Measurements from ENCODE around the gene NTRK3.

Gene NTRK3

DNA sequence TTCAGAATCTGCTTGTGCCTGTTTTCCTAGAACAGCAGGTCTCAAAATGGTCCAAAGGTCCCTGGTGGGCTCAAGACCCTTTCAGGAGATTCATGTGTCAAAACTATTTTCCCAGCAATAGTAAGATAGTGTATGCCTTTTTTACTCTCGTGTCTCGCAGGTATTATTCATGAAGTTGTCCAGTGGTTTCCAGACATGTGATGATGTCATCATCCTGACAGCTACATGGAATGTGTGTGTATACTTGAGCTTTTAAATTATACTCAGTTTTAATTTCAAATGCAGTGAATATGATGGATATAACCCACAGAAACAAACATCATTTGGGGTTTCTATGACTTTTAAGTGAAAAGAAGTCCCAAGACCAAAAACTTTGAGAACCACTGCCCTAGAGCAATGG lies 288.6 kb downstream of the NTRK3 start:
- DNase-seq, result no peak

DNA sequence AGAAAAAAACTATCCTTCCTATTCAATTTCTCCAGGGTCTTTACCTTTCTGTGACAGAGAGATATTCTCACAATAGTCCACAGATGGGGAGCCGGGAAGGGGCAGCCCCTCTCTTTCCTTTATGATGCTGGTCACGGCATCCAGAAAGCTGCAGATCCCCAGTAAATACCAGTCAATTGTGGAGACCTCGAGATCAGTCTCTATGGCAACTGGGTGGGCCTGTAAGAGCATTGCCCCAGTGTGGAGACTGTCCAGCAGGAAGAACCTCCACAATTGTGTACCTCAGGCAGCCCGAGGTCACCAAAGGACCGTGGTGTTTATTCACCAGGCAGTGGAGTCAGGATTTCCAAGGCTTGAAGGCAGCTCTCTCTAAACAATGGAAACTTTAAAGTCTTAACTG lies 291.2 kb downstream of the NTRK3 start:
- no peak for DNase-seq

DNA sequence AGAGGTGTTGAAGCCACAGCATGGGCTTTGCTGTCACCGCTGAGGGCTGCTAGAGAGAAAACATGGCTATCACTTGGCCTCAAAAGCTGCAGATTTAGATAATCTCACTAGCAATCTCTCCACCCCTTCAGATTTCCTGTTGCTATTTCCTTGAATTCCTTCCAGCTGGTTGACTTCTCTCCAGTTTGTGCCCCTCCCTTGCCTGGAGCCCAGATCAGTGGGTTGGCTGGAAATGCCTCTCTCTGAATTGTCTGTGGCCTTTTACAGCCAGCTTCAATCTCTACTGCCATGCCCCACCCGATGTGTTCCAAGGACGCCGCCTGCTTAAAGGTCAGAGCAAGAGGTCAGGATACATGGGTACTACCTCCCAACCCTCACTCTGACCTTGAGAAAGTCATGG lies 294.1 kb downstream of the NTRK3 start:
- DNase-seq, result no peak

DNA sequence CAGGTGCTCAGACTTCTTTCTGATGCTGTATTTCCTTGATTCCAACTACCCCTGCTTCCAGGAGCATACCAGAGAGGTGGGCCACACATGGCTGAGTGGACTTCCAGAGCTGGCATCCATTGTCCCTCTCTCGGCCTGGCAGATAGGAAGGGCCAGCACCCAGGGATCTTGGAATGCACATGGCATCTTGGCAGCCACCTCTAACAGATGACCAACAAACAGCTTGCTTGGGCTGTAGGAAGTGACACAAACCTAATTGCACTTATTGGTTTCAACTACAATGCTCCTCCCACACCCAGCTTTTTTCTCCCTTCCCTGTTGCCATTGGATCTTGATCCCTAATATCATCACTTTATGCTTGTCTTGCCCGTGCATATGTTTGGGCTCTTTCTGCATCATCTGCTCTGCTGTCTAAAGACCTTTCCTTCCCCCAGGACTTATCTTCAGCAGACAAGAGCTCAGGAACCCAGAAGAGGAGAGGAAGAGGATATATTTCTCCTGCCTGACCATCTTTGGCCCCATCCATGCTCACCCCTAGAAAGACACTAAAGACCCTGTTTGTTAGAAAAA lies 294.6 kb downstream of the NTRK3 start:
- no peak for DNase-seq

DNA sequence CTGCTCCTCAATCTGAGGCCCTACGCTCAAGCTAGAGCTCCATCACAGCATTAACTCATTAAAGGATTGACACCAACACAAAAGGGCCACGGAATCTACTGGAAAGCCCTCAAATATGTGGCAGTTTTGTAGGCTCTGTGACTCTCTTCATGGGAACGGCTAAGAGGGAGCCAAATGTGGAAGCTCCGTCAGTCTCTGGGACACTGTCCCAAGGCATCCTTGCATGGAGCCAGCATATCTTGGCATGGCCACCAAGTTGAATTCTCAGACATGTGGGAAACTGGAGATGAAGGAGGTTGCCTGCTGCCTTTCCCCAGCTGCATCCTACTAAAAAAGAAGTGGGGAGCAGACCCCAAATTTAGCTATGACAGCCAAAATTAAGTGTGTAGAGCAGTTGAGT lies 296.9 kb downstream of the NTRK3 start:
- no peak for DNase-seq

DNA sequence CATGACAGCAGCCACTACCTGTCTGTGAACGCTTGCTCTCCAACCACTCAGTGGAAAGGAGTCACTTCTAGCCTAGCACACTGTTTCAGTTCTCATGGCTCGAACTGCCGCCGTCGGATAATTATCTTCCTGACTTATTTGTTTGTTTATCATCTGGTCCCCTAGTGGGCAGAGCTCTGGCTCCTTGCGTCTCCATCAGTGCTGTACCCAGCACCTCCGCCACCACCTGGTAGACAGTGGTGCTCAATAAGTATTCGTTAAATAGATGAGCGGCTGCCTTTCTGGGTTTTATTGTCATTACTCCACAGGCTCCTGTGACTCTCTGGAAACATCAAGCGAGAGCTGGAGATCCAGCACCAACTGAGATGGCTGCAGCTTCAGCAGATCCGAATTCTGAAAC lies 297.5 kb downstream of the NTRK3 start:
- DNase-seq, result no peak

DNA sequence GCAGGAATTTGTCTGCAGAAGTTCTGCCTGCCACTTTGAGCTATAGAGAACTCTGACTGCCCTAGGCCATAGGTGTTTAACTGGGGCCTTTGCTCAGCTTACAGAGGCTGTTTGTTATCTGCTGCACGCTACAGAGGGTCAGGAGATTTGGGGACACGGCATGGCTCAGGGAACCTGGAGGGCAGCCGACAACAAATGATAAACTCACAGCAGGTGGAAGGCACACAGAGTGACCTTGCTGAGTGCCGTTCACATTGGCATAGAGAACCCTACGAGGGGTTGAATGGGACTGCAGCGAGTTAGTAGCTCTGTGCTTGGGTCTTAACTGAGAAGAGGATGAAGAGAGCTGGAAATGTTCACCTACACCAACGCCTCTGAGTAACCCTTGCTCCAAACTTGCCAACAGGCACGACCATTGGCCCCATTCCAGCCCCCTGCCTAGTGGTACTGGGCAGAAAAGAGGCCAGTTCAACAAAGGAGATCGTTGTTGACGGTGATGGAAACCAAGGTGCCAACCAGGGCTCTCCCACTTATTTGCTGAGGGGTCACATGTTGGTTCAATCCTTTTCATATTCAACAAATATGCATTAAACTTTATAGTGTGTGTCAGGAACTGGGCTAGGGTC lies 301.1 kb downstream of the NTRK3 start:
- no peak for DNase-seq

DNA sequence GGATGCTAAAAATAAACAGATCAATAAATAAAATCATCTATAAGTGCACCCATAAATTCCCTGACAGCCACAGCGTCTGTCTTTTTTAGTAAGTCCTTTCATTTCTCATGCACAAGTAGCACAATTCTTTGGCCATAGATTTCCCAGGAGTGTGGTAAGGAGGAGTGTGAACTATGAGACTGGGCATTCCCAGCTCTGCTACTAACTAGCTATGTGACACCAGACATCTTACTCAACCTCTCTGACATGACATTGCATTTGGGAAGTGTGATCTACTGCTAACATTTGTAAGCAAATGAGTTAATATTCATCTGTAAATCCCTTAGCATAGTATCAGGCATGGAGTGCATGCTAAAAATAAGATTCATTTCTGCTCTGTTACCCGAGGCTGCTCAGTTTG lies 301.7 kb downstream of the NTRK3 start:
- DNase-seq, result no peak

DNA sequence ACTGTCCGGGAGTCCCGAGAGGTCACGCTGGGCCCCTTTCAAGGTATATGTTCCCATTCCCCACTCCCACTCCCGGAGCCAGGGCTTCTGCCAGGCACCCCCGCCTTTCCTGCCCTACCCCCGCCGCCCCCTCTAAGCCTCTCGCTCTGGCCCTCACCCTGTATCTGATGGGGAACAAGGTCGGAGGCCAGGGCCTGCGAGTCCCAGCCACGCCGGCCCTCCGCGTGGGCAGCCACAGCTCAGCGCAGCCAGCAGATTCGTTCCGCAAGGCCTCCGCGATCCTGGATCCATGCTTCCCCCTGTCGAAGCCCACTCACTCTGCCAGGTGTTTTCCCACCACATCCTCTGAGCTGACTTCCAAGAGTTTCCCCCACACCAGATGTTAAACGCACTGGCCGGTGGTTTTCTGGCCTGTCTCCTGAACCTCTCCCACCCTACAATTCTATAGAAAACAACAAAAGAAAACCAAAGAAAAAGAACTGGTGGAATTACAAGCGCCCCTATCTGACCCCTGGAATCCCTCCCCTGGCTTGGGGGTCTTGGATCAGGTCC lies 303.7 kb downstream of the NTRK3 start:
- no peak for DNase-seq

DNA sequence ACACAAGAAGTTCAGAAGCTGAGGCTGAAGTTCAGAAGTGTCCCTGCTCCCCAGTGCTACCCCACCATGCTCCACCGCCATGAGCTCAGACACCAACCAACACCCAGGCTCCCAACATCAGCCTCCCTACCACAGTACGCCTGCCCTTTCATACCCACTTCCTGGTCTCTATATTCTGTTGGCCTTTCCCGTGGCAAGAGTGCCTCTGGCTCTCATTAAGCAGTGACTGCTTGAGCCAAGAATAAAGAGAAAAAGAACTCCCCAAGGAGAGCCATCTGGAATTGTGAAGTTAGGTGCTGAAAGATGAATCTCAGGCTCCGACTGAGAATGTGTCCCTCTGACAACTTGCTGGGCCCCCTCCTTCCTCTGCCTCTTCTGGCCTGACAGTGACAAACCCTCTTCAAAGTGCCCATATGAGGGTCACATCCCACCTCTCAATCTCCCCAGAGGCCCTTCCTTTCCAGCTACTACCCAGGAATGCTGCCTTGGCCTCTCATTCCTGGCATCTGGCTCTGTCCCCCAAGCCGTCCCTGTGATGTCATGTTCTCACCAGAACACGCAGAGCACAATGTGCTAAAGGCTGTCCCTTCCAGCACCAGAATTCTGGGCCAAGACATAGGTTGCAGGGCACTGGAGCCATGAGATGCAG lies 306.8 kb downstream of the NTRK3 start:
- no peak for DNase-seq

DNA sequence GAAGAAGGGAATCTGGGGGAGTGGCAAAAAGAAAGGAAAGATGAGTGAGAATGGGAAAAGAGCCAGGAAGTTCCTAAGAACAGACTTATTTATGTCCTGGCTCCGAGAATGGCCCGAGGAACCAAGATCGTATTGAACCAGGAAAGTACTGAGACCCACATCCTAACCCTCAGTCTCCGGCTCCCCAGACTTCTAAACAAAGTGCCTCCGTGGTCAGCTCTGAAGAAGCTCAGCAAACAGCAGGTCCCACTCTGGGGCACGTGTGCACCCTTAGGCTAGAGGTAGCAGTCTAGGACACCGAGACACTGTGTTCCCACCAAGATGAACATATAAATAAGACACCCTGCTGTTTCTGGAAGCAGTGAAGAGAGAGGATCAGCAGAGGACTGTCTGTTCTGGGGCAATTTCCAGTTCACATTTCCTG lies 307.4 kb downstream of the NTRK3 start:
- no peak for DNase-seq

DNA sequence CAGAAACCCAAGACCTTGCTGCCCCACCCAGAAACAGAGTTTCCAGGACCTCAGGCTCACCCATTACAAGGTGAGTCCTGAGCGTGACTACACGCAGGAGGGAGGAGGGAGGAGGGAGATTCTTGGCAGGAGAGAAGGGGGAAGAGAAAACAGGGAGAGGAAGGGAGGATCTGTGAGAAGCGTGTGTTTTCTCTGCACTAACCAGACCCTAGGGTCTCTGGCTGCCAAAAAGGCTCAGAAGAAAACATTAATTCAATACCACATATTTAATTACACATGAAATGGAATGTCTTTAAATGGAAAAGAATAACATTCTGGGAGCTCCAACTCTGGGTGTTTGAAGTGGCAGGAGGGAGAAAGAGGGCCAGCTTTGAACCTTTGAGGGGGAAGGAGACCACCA lies 309.0 kb downstream of the NTRK3 start:
- no peak for DNase-seq

DNA sequence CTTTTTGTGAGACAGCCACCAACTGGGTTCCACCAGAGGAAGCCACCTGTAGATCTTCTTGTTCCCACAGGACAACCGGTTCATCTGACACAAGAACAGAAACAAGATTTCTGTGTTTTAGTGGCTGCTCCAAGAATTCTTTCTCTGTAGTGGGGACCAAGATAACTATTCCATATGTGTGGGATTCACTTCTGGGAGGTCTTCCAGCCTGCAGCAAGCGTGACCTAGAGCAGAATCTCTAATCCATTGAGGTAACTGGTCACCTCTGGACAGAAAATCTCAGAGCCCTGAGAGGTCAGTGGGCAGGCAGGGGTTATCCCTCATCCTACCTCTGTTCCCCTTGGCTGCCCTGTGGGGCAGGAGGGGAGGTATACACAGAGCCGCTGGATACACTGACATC lies 311.3 kb downstream of the NTRK3 start:
- DNase-seq, result no peak

DNA sequence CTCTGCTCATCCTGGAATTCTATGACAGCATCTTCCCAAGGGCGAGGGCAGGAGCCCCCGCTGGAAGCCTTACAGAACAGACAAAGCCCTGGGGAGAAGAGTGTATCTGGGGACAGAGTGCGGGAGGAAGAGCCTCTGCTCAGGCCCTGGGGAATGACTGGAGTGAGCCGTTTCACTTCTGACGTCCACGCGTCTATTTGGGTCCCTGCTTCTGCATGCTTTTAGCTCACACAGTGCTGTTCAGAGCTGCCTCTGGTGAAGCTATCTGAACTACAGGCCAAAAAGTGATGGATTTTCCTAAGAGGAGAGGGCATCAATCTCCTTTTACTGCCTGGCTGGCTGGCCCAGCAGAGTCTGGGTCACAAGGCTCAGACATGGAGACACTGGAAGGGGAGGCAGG lies 311.8 kb downstream of the NTRK3 start:
- no peak for DNase-seq

DNA sequence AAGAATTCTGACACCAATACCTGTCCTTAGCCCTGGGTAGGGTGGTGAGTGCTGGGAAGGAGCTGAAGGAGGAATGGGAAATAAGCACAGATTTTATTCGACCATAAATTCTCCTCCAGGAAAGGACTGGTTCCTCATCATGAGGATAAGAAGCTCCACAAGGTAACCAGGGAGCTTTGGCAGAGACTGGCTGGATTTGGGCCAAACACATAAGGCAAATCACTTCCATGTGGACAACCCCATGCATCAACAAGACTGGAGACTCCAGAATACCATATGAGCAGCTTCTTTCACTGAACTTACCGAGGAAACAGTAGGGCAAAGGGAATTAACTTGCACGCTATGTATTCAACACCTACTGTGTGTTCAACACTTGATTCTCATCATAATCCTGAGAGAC lies 312.5 kb downstream of the NTRK3 start:
- no peak for DNase-seq

DNA sequence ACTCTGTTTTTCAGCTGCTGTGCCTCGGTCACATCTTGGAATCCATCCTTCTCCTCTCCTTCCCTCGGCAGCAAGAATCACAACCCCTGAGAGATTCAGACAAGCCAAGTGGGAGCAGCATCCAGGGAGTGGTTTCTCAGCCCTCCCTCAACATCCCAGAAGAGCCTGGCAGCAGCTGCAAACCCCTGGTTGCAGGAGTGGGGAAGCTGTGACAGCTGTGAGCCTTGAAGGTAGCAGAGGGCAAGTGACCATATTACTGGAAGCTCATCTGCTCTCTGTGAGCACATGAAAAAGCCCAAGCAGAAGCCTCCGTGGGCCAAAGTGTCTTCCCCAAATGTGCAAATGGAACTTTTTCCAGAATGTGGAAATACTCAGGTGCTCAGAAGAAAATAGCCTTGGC lies 312.9 kb downstream of the NTRK3 start:
- DNase-seq, result no peak

DNA sequence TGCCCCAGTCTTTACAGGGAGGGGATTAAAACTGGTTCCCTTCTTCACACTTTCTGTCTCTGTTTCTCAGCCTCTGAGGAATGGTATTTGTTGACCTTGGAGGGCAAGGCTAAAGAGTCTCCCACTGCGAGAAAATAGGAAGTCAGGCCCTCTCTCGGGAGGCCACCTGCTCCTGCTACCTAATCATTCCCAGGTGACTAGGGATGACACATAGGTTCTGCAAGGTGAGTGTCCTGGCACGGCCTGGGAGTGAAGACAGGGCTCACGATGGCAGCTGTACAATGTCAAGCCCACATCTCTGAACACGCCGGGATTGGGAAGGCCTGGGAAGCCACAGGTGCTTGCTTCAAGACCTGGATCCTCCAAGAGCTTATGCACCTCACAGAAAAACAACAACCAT lies 314.2 kb downstream of the NTRK3 start:
- DNase-seq, result no peak

DNA sequence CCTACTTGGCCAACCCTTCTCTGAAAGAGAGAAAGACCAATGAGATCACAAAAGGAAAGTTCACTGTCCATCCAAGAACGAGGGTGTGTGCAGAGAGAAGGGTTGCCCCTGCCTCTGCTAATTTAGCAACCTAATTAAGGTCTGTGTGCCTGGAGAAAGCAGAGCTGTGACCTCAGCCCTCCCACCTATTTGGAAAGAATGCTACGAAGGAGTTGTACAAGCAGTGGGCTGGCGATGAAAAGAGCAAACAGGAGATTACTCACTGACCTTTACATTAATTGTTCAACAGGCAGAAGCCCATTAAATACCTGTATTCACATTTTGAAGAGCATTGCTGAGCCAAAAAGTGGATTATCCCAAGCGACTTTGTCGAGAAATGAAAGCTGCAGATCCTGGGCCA lies 314.9 kb downstream of the NTRK3 start:
- DNase-seq, result no peak

DNA sequence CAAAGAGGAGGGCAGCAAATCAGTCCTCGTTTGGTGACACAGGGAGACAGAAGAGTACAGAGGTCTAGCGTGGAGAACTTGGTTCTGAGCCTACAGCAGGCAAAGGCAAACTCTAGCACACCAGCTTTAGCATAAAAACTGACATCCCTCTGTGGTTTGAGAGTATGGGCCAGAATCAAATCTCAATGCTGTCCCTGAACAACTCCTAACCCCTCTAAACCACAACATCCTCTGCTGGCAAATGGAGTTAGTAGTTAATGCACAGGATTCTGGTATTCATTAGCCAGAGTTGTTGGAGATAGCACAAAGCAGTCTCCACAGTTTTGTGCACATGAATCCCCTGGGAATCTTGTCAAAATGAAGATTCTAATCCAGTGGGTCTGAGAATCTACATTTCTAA lies 315.8 kb downstream of the NTRK3 start:
- DNase-seq, result no peak

DNA sequence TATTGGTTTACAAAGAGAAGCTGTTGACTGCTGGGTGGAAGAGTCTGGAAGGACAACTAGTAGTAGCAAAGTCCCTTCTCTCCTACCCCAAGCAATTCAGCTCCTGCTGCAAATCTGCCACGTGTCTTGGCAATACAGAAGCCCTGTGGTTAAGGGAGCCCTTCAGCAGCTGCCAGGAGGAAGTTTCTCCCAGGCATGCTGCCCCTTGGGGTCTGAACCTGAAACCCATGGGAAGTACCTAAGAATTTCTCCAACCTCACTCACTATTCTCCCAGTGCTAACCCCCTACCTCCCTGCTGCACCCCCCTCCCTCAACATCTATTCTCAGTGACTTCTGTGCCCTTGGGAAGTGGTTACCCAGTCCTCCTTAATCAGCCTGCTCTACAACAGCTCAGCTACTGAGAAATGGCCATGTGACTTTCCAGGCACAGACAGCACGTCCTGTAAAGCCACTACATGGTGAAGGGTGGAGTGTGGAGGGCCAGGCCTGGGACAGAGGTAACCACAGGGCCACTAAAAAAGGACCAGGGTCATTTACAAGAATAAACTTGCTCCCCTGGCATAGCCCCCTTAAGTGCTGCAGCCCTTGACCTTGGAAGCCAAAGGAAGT lies 316.6 kb downstream of the NTRK3 start:
- DNase-seq, result no peak

DNA sequence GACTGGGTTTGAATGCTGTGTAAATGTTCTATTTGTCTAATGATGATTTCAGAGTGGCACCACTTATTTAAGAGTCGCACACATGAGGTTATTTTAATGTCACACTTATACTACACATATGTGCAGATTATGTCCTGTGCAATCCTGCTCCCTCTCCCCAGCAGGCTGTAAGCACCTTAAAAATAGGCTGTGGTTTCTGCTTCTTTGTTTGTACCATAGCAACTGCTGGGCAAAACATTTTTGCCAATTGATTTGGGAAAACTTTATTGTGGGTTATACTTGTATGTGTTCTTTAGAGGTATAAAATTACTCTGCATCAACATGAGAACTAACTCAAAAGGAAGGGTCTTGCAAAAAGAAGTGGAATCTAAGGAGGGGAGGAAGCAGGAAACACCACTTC lies 318.5 kb downstream of the NTRK3 start:
- no peak for DNase-seq

DNA sequence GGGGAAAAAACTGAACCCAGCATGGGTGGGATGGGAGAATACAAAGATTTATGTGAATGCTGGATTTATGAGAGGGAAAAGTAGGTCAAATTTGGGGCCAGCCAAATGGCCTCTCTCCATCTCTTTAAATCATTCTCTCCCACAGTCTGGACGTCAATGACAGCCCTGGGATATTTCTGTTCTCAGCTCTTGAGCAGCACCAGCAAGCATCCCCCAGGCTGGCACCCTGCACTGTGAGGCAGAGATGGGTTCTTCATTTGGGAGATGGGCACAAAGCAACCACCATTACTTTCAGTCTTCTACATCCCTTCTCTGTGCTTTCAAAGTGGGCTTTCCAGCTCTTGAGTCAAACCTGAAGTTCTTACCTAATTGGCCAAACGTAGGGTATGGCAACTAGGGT lies 321.0 kb downstream of the NTRK3 start:
- DNase-seq, result no peak

DNA sequence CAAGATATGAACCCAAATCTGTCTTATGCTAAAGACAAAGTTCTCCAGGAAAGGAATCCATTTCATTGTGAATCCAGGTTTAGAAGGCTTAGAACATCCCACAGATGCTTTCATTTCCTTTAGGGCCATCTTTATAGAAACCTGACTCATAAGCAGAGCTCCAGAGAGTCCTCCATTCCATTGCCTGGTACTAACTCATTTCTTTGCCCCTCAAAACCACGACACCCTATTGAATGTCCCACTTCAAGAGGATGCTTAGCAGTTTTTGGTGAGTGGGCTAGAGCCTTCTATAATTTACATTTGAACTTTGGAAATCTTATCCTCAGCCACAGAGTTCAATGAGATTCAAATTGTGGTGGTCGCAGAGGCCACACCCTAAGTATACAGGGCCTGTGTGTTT lies 325.0 kb downstream of the NTRK3 start:
- no peak for DNase-seq

DNA sequence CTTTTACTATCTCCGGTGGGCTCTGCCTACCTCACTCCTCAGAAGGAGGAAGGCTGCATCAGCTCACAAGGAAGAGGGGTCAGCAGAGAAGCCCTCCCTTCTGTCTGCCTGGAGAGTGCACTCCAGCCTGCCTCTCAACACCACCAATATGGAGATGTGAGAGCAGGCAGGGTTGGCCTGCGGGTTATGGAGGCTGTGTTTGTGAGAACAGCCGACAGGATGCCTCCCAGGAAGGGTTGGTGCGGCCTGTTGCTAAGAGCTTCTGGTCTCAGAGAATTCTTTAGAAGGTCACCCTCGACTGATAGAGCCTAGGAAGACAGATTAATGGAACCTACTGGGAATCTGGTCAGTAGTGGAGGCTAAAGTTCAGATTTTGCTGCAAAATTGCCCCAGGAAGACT lies 326.1 kb downstream of the NTRK3 start:
- DNase-seq, result no peak
